H1 (cell line): ENCODE results near the gene LDLRAD4. TPM values are rescaled to one million over a fixed set of nuclear protein-coding genes. Genes with fewer than 3 reads are reported as not detected.

ENCODE experiments used
- CTCF ChIA-PET: fragments of 300-600 bp; sonication (Branson Sonifier 250); formaldehyde crosslinking; loops from one replicate; lab custom pipeline; 2021; ENCODE audit not compliant: partially characterized antibody; lab: Charles Lee
- POLR2A ChIA-PET: fragments of 300-600 bp; sonication (Branson Sonifier 250); formaldehyde crosslinking; loops from one replicate; lab custom pipeline; 2021; ENCODE audit warnings: inconsistent platforms; ENCODE audit not compliant: partially characterized antibody; lab: Charles Lee
- DNase-seq, 2 experiments: peaks; one replicate each; pipeline versions ENCODE4 v3.0.0 to v3.0.0-alpha.2; 2010 to 2022; ENCODE audit warnings: low spot score in 2 of 2, low read depth in 1 of 2, mixed read lengths in 1 of 2
- FAIRE-seq: peaks from 2 replicates; lab custom pipeline; 2011; peaks lifted over from hg19 to GRCh38; lab: Jason Lieb, UNC
- H2AFZ ChIP-seq: 2 replicates; pipeline ENCODE4 v1.8.1; 2012; ENCODE audit warnings: low read length, inconsistent platforms
- H2AK5ac ChIP-seq: 2 replicates; pipeline ENCODE4 v1.6.1; 2013; ENCODE audit warnings: low read depth, low read length
- H2BK120ac ChIP-seq: replicated peaks from 2 replicates; pipeline ENCODE3; 2013; ENCODE audit warnings: low read depth, low read length, inconsistent platforms
- H2BK12ac ChIP-seq: 2 replicates; pipeline ENCODE4 v1.6.1; 2013; ENCODE audit warnings: low read depth, low read length
- H2BK15ac ChIP-seq: 2 replicates; pipeline ENCODE4 v1.6.1; 2013; ENCODE audit warnings: low read length
- H2BK20ac ChIP-seq: 2 replicates; pipeline ENCODE4 v1.6.1; 2013; ENCODE audit warnings: low read length
- H2BK5ac ChIP-seq: 2 replicates; pipeline ENCODE4 v1.6.1; 2013; ENCODE audit warnings: low read depth, low read length
- H3K14ac ChIP-seq: 2 replicates; pipeline ENCODE4 v1.6.1; 2013; ENCODE audit warnings: inconsistent platforms; ENCODE audit not compliant: insufficient read length
- H3K18ac ChIP-seq: 2 replicates; pipeline ENCODE4 v1.6.1; 2013; ENCODE audit warnings: low read length; ENCODE audit errors: extremely low read depth
- H3K23ac ChIP-seq: 2 replicates; pipeline ENCODE4 v1.6.1; 2013; ENCODE audit warnings: inconsistent platforms; ENCODE audit not compliant: insufficient read length
- H3K23me2 ChIP-seq: 2 replicates; pipeline ENCODE4 v1.6.1; 2013; ENCODE audit warnings: low read depth, low read length
- H3K27ac ChIP-seq: 2 replicates; pipeline ENCODE4 v1.6.1; 2011; ENCODE audit warnings: low read depth, low read length, inconsistent platforms
- H3K27me3 ChIP-seq, 4 experiments: replicated peaks in 1 of 4; 1 replicate in 1 of 4; 2 replicates in 3 of 4; pipeline versions ENCODE4 v1.6.1 to v1.8.1; 2011 to 2013; ENCODE audit warnings: low read length in 3 of 4, mild to moderate bottlenecking in 3 of 4, inconsistent platforms in 2 of 4, mixed read lengths in 2 of 4, moderate library complexity in 1 of 4; ENCODE audit not compliant: control insufficient read depth in 3 of 4, insufficient read depth in 3 of 4; ENCODE audit errors: extremely low read depth in 1 of 4
- H3K36me3 ChIP-seq, 4 experiments: 2 replicates each; pipeline versions ENCODE4 v1.6.1 to v1.8.1; 2011 to 2013; ENCODE audit warnings: mild to moderate bottlenecking in 4 of 4, low read length in 3 of 4, moderate library complexity in 2 of 4, control low read depth in 1 of 4, inconsistent platforms in 1 of 4; ENCODE audit not compliant: insufficient read depth in 4 of 4, control insufficient read depth in 2 of 4
- H3K4ac ChIP-seq: replicated peaks from 2 replicates; pipeline ENCODE3; 2013; ENCODE audit warnings: low read length, low read depth, mixed read lengths, inconsistent platforms; ENCODE audit not compliant: insufficient read length
- H3K4me1 ChIP-seq, 4 experiments: replicated peaks in 1 of 4; 1 replicate in 1 of 4; 2 replicates in 3 of 4; pipeline versions ENCODE4 v1.6.1 to v1.8.1; 2011 to 2013; ENCODE audit warnings: low read length in 3 of 4, inconsistent platforms in 2 of 4, mixed read lengths in 1 of 4; ENCODE audit not compliant: insufficient read depth in 4 of 4, control insufficient read depth in 3 of 4
- H3K4me2 ChIP-seq, 2 experiments: 2 replicates each; pipeline versions ENCODE4 v1.6.1 to v1.8.1; 2011 to 2013; ENCODE audit warnings: low read depth in 2 of 2, low read length in 2 of 2, control low read depth in 1 of 2, inconsistent platforms in 1 of 2, mild to moderate bottlenecking in 1 of 2; ENCODE audit not compliant: insufficient read depth in 1 of 2
- H3K4me3 ChIP-seq, 4 experiments: fragments of 200-600, 300-600 bp in 1 of 4; sonication (generic), shearing (Covaris generic), sonication (Bioruptor Twin) in 1 of 4; 2 replicates each; pipeline versions ENCODE4 v1.5.1 to v1.8.1; 2011 to 2016; ENCODE audit warnings: low read length in 4 of 4, low read depth in 3 of 4, control low read depth in 2 of 4, inconsistent platforms in 2 of 4, mild to moderate bottlenecking in 2 of 4, mixed read lengths in 1 of 4, moderate library complexity in 1 of 4; ENCODE audit not compliant: insufficient read depth in 2 of 4; ENCODE audit errors: extremely low read depth in 1 of 4
- H3K56ac ChIP-seq: replicated peaks from 2 replicates; pipeline ENCODE3; 2013; ENCODE audit warnings: low read depth, mild to moderate bottlenecking, mixed read lengths, low read length, inconsistent platforms; ENCODE audit not compliant: insufficient read length
- H3K79me1 ChIP-seq: 2 replicates; pipeline ENCODE4 v1.6.1; 2013; ENCODE audit warnings: low read depth, low read length, control low read depth
- H3K79me2 ChIP-seq, 2 experiments: 2 replicates each; pipeline versions ENCODE4 v1.6.1 to v1.8.1; 2012 to 2013; ENCODE audit warnings: low read length in 2 of 2, mild to moderate bottlenecking in 2 of 2, inconsistent platforms in 1 of 2; ENCODE audit not compliant: insufficient read depth in 2 of 2, control insufficient read depth in 1 of 2
- H3K9ac ChIP-seq, 4 experiments: replicated peaks in 1 of 4; 1 replicate in 1 of 4; 2 replicates in 3 of 4; pipeline versions ENCODE4 v1.6.1 to v1.8.1; 2011 to 2013; ENCODE audit warnings: low read depth in 3 of 4, low read length in 3 of 4, control low read depth in 2 of 4, mild to moderate bottlenecking in 2 of 4, moderate library complexity in 2 of 4, inconsistent platforms in 1 of 4; ENCODE audit errors: extremely low read depth in 1 of 4
- H3K9me3 ChIP-seq, 2 experiments: 2 replicates each; pipeline versions ENCODE4 v1.6.1 to v1.8.1; 2012 to 2013; ENCODE audit warnings: mild to moderate bottlenecking in 2 of 2, moderate library complexity in 2 of 2, control low read depth in 1 of 2, inconsistent platforms in 1 of 2, low read depth in 1 of 2, low read length in 1 of 2, mixed read lengths in 1 of 2; ENCODE audit not compliant: insufficient read depth in 2 of 2
- H4K20me1 ChIP-seq, 2 experiments: replicated peaks in 1 of 2; 2 replicates each; pipeline versions ENCODE3 to v1.8.1; 2011 to 2013; ENCODE audit warnings: inconsistent platforms in 2 of 2, low read length in 2 of 2, mild to moderate bottlenecking in 1 of 2; ENCODE audit not compliant: insufficient read depth in 2 of 2, control insufficient read depth in 1 of 2
- H4K5ac ChIP-seq: 2 replicates; pipeline ENCODE4 v1.6.1; 2013; ENCODE audit warnings: low read length, low read depth, mixed read lengths, inconsistent platforms; ENCODE audit not compliant: insufficient read length
- H4K8ac ChIP-seq: 2 replicates; pipeline ENCODE4 v1.8.0; 2013; ENCODE audit warnings: mild to moderate bottlenecking, moderate library complexity, low read length, inconsistent platforms; ENCODE audit not compliant: insufficient read depth; ENCODE audit errors: extremely low read depth
- H4K91ac ChIP-seq: replicated peaks from 2 replicates; pipeline ENCODE3; 2013; ENCODE audit warnings: low read length, mixed read lengths, inconsistent platforms; ENCODE audit not compliant: insufficient read length
- EGR1 ChIP-seq: IDR thresholded peaks from 2 replicates; pipeline ENCODE4 v1.6.1; 2011; ENCODE audit warnings: low read depth, low read length, borderline replicate concordance
- GTF2F1 ChIP-seq: IDR thresholded peaks from 2 replicates; pipeline ENCODE4 v1.6.1; 2012; ENCODE audit warnings: low read depth, low read length, improper control_type of control experiment, borderline replicate concordance
- JUN ChIP-seq: IDR thresholded peaks from 2 replicates; pipeline ENCODE4 v1.6.1; 2011; ENCODE audit warnings: low read depth, mild to moderate bottlenecking, improper control_type of control experiment, low read length
- RAD21 ChIP-seq, 2 experiments: IDR thresholded peaks in 1 of 2; conservative IDR thresholded peaks in 1 of 2; 2 replicates each; pipeline ENCODE4 v1.6.1; 2011; ENCODE audit warnings: low read depth in 2 of 2, low read length in 2 of 2, improper control_type of control experiment in 1 of 2, inconsistent platforms in 1 of 2, mild to moderate bottlenecking in 1 of 2, moderate library complexity in 1 of 2
- SP1 ChIP-seq: IDR thresholded peaks from 2 replicates; pipeline ENCODE4 v1.6.1; 2011; ENCODE audit warnings: low read depth, low read length
- WGBS, 2 experiments: shearing (Covaris generic) in 1 of 2; methylation state at CpG; one replicate each; pipeline versions ENCODE4 v1.1.6 to v1.1.7; 2013 to 2015; ENCODE audit warnings: low lambda C conversion rate in 2 of 2, mixed read lengths in 2 of 2, inconsistent platforms in 1 of 2, low coverage in 1 of 2, missing lambda C conversion rate in 1 of 2; ENCODE audit not compliant: insufficient replicate concordance in 2 of 2, insufficient coverage in 1 of 2, insufficient read length in 1 of 2; ENCODE audit errors: extremely low coverage in 1 of 2, missing lambda C conversion rate in 1 of 2; 5-methylcytosine and 5-hydroxymethylcytosine counted together
- polyA plus RNA-seq, 7 experiments: library from polyadenylated mRNA; depleted of rRNA in 3 of 7; stranded (reverse) in 5 of 7; unstranded in 2 of 7; fragments of >200 nt in 5 of 7; fragments of 200-250 nt in 2 of 7; gene quantifications; 1 replicate in 5 of 7; 2 replicates in 1 of 7; 4 replicates in 1 of 7; pipeline versions ENCODE4 v1.2.1 to v1.2.3, GENCODE V29; 2011 to 2013; ENCODE audit warnings: missing spikeins in 2 of 7, mixed read lengths in 2 of 7
- total RNA-seq: library from RNA; stranded (reverse); fragmentation: NEBNext Ultra II Directional; extraction: Animal tissue kit (Norgen Biotek cat#: 25700); gene quantifications from 2 replicates; pipeline ENCODE4 v1.2.1, GENCODE V29; 2021
- TF ChIP-seq, protein P1 (sequence below): IDR thresholded peaks from 2 replicates; pipeline ENCODE4 v1.6.1; 2012; ENCODE audit warnings: inconsistent platforms

The LDLRAD4 gene
- total and polyA plus RNA-seq, 2 of the 8 experiments (the other 6 are each of a cell fraction or from before 2014, with no cell fraction given) = 0.77 to 1.4 TPM

- Histone ChIP-seq H3K4me2 (no peak overlapping the region), H3K23me2 (no peaks in the 10 kb centered on the region), H4K8ac (peak overlapping the region; percentile 23; the same call in 1 of the 2 replicates), H2BK20ac (no peak overlapping the region), H3K27ac (no peak overlapping the region), H2AFZ (no peak overlapping the region), H3K14ac (no peak overlapping the region), H2BK5ac (no peak overlapping the region), H2BK12ac (no peak overlapping the region), H3K18ac (no peak overlapping the region), H3K9ac (no peak overlapping the region), H3K79me2 (no peaks in the 10 kb centered on the region), H2BK15ac (no peak overlapping the region), H3K23ac (no peak overlapping the region), H3K9me3 (peaks cover 0 to 3% of the 10 kb centered on the region in 2 experiments; a peak in 1 of 4 replicates), H2BK120ac (no peak overlapping the region), H4K5ac (no peak overlapping the region), H3K36me3 (no peaks in the 10 kb centered on the region), H3K4me1 (no peaks in the 10 kb centered on the region), H4K20me1 (no peaks in the 10 kb centered on the region), H3K27me3 (no peaks in the 10 kb centered on the region; a peak in 1 of 7 replicates), H4K91ac (no peak overlapping the region), H2AK5ac (no peak overlapping the region), H3K56ac (no peak overlapping the region), H3K79me1 (no peaks in the 10 kb centered on the region), H3K4ac (no peak overlapping the region), H3K4me3 (no peak overlapping the region)
- CTCF ChIA-PET = interaction anchor here (1.3 to 9.2 kb wide), 3 partner anchors 15 to 329 kb away, joined by 6 to 73 read pairs (median 8); no protein-coding TSS in a partner anchor
- WGBS, 2 experiments = 92% methylated on average over 8 of the region's 8 CpGs; no CpG with 5 or more reads in 1 of the 2 experiments
- DNase-seq = no peak
- FAIRE-seq = no peak
- no peak for TF ChIP-seq SP1
- TF ChIP-seq EGR1 = no peak
- TF ChIP-seq JUN = no peak
- TF ChIP-seq, protein P1, sequence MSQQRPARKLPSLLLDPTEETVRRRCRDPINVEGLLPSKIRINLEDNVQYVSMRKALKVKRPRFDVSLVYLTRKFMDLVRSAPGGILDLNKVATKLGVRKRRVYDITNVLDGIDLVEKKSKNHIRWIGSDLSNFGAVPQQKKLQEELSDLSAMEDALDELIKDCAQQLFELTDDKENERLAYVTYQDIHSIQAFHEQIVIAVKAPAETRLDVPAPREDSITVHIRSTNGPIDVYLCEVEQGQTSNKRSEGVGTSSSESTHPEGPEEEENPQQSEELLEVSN = no peak
- no peak for TF ChIP-seq RAD21 (IDR thresholded peaks at IDR 0.05 in 1 of 2, conservative IDR thresholded peaks at IDR 0.05 in 1 of 2; ENCODE audit: low read depth in 2 of 2, low read length in 2 of 2)
- TF ChIP-seq GTF2F1 = no peak
- POLR2A ChIA-PET = no interaction called here
Observed at GRCh38 chr18:13544953-13545352, 326.4 kb downstream of the LDLRAD4 start.
